Keratinocyte (primary cell): Measurements from ENCODE around the gene GPRC5B.
A peak's percentile ranks its signal among the peaks of the same experiment; 100 is the strongest.

Experiments
- CTCF ChIP-seq, 3 experiments: IDR thresholded peaks in 1 of 3; conservative IDR thresholded peaks in 1 of 3; optimal IDR thresholded peaks in 1 of 3; 2 replicates in 2 of 3; 3 replicates in 1 of 3; pipeline versions ENCODE3 to v1.5.1; 2011; ENCODE audit warnings: low read length in 3 of 3, mild to moderate bottlenecking in 3 of 3, moderate library complexity in 2 of 3, control low read depth in 1 of 3, inconsistent platforms in 1 of 3; ENCODE audit not compliant: insufficient read depth in 2 of 3; ENCODE audit errors: extremely low read depth in 1 of 3
- EZH2 ChIP-seq: IDR thresholded peaks from one replicate; pipeline ENCODE4 v1.6.1; 2012; ENCODE audit warnings: inconsistent platforms, mild to moderate bottlenecking, low read length, moderate library complexity

GRCh38 chr16:19898924-19899604 lies 14.4 kb upstream of the GPRC5B start:
- TF ChIP-seq CTCF (optimal IDR thresholded peaks at IDR 0.05 in 1 of 3, IDR thresholded peaks at IDR 0.05 in 1 of 3, conservative IDR thresholded peaks at IDR 0.05 in 1 of 3; ENCODE audit: extremely low read depth in 1 of 3, insufficient read depth in 2 of 3, low read length in 3 of 3) (peak; percentile 68 to 83 (median 80)), EZH2 (no peak)
